ENCODE results near the gene GFAP.

The GFAP gene

GRCh38 chr17:44911133-44912001 lies 3.9 kb downstream of the GFAP start (continued):
- TF ChIP-seq ZNF10 (tag by site-specific recombination; IDR thresholded peaks at IDR 0.05): 0 out of 2 replicates have a peak, but pooled peaks have one; percentile 56
- peak; percentile 58; the same call in 1 of the 2 replicates for TF ChIP-seq PATZ1 (tag by site-specific recombination; IDR thresholded peaks at IDR 0.05)
- TF ChIP-seq, protein P1, sequence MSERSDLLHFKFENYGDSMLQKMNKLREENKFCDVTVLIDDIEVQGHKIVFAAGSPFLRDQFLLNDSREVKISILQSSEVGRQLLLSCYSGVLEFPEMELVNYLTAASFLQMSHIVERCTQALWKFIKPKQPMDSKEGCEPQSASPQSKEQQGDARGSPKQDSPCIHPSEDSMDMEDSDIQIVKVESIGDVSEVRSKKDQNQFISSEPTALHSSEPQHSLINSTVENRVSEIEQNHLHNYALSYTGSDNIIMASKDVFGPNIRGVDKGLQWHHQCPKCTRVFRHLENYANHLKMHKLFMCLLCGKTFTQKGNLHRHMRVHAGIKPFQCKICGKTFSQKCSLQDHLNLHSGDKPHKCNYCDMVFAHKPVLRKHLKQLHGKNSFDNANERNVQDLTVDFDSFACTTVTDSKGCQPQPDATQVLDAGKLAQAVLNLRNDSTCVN (tag by site-specific recombination; optimal IDR thresholded peaks at IDR 0.05): peak; percentile 11
- 0 out of 2 replicates have a peak, but pooled peaks have one; percentile 42 for TF ChIP-seq ZNF449 (tag by site-specific recombination; IDR thresholded peaks at IDR 0.05)
- TF ChIP-seq ZNF658 (tag by site-specific recombination; IDR thresholded peaks at IDR 0.05): no peak
- no peak for TF ChIP-seq ZNF274 (IDR thresholded peaks at IDR 0.05; ENCODE audit: low read length)
- no peak for TF ChIP-seq ZNF274 (tag by site-specific recombination; IDR thresholded peaks at IDR 0.05; ENCODE audit: borderline replicate concordance)
- 0 out of 2 replicates have a peak, but pooled peaks have one; percentile 23 for TF ChIP-seq ZXDB (tag by site-specific recombination; IDR thresholded peaks at IDR 0.05)

DNA sequence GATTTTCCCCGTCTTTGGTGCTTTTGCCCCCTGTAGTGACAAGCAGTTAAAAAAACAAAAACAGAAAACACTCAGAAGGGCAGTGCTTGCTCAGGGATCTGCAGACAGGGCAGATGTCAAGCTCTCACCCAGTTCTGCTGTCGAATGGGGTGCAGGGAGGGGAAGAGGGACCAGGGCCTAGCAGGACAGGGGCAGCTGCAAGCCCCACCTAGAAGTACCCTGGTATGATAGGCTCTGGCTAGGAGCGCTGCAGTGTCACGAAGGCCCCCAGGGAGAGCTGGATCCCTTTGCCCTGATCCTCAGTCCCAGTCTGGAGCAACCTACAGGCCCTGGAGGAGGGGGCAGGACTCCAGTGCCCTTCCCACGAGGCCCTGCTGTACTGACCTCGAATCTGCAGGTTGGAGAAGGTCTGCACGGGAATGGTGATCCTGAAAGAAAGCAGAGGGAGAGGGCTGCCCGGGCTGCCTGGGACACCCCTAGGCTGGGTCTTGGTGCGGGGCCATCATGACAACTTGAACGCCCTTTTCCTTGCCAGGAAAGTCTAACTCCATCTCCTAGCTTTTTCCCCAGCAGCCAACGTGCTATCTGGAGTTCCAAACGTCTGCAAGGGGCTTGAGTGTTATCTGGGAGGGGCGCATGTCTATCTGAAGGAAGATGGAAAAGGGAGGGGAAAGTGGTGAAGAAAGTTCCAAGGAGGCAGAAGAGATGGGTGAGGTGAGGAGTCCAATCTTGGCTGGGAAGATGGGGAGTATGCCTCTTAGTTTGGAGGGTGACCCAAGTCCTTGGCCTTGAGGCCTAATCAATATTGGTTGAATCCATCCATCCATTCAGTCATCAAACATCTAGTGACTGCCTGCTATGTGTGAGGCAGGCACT lies 4.8 kb downstream of the GFAP start:
- H3K27ac ChIP-seq (ENCODE audit: extremely low read depth, low read depth, low read length): no peak overlapping the region
- H3K9me3 ChIP-seq (ENCODE audit: control insufficient read depth, insufficient read depth, low read depth, low read length): no peaks in the 10 kb centered on the region
- H3K36me3 ChIP-seq (ENCODE audit: control insufficient read depth in 2 of 2, insufficient read depth in 1 of 2, low read length in 2 of 2): no peaks in the 10 kb centered on the region
- no peaks in the 10 kb centered on the region; the same call in 1 of the 2 replicates for H3K4me1 ChIP-seq (ENCODE audit: control insufficient read depth, insufficient read depth, low read length)
- CTCF ChIA-PET: interaction anchor here (0.6 to 5.8 kb wide), 15 partner anchors 9 to 297 kb away, joined by 3 to 47 read pairs (median 4); partner anchors contain the start of genes C1QL1 and EFTUD2
- POLR2A ChIA-PET: interaction anchor here (0.6 to 1.5 kb wide), 7 partner anchors 8 to 289 kb away, joined by 3 to 6 read pairs (median 3); no protein-coding TSS in a partner anchor
- no peak overlapping the region for H3K4me3 ChIP-seq (ENCODE audit: low read depth, low read length)
- no peak for TF ChIP-seq ZNF626 (tag by site-specific recombination; IDR thresholded peaks at IDR 0.05)
- TF ChIP-seq, protein P2, sequence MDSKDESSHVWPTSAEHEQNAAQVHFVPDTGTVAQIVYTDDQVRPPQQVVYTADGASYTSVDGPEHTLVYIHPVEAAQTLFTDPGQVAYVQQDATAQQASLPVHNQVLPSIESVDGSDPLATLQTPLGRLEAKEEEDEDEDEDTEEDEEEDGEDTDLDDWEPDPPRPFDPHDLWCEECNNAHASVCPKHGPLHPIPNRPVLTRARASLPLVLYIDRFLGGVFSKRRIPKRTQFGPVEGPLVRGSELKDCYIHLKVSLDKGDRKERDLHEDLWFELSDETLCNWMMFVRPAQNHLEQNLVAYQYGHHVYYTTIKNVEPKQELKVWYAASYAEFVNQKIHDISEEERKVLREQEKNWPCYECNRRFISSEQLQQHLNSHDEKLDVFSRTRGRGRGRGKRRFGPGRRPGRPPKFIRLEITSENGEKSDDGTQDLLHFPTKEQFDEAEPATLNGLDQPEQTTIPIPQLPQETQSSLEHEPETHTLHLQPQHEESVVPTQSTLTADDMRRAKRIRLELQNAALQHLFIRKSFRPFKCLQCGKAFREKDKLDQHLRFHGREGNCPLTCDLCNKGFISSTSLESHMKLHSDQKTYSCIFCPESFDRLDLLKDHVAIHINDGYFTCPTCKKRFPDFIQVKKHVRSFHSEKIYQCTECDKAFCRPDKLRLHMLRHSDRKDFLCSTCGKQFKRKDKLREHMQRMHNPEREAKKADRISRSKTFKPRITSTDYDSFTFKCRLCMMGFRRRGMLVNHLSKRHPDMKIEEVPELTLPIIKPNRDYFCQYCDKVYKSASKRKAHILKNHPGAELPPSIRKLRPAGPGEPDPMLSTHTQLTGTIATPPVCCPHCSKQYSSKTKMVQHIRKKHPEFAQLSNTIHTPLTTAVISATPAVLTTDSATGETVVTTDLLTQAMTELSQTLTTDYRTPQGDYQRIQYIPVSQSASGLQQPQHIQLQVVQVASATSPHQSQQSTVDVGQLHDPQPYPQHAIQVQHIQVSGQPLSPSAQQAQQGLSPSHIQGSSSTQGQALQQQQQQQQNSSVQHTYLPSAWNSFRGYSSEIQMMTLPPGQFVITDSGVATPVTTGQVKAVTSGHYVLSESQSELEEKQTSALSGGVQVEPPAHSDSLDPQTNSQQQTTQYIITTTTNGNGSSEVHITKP (tag by site-specific recombination; IDR thresholded peaks at IDR 0.05): peak; percentile 86
- no peak for TF ChIP-seq ZNF701 (tag by site-specific recombination; IDR thresholded peaks at IDR 0.05)
- TF ChIP-seq ZNF239 (tag by site-specific recombination; IDR thresholded peaks at IDR 0.05): no peak
- TF ChIP-seq ZNF121 (tag by site-specific recombination; IDR thresholded peaks at IDR 0.05): no peak
- no peak for TF ChIP-seq SP3 (tag by site-specific recombination; IDR thresholded peaks at IDR 0.05)
- TF ChIP-seq ZNF544 (tag by site-specific recombination; IDR thresholded peaks at IDR 0.05): no peak
- TF ChIP-seq ZNF138 (tag by site-specific recombination; IDR thresholded peaks at IDR 0.05; ENCODE audit: borderline replicate concordance): no peak
- no peak for TF ChIP-seq ZNF664 (tag by site-specific recombination; IDR thresholded peaks at IDR 0.05)
- no peak for TF ChIP-seq EGR2 (tag by site-specific recombination; IDR thresholded peaks at IDR 0.05; ENCODE audit: low read depth)
- no peak for TF ChIP-seq ZNF777 (tag by site-specific recombination; IDR thresholded peaks at IDR 0.05; ENCODE audit: borderline replicate concordance)
- peak; percentile 53; the same call in 1 of the 2 replicates for TF ChIP-seq PRDM1 (tag by site-specific recombination; IDR thresholded peaks at IDR 0.05)

Measured in HEK293 (cell line).